Spleen (tissue), 11 donors: Measurements from ENCODE around the gene SHANK1. TPM values are rescaled to one million over a fixed set of nuclear protein-coding genes. Genes with fewer than 3 reads are reported as not detected.

Source experiments
- DNase-seq: peaks from one replicate; pipeline ENCODE4 v3.0.0-alpha.2; 2020
- H3K27ac ChIP-seq, 8 donors: fragments of 200-600 bp; sonication (generic) in 7 of 8; 1 replicate in 4 of 8; 2 replicates in 4 of 8; pipeline versions ENCODE4 v1.5.0 to v1.8.0; 2016 to 2021; ENCODE audit warnings: inconsistent platforms in 4 of 8, mild to moderate bottlenecking in 4 of 8, moderate library complexity in 1 of 8
- H3K27me3 ChIP-seq, 7 donors: fragments of 200-600 bp; sonication (generic) in 6 of 7; replicated peaks in 1 of 7; 1 replicate in 4 of 7; 2 replicates in 3 of 7; pipeline versions ENCODE4 v1.5.0 to v1.8.0; 2016 to 2021; ENCODE audit warnings: inconsistent platforms in 3 of 7, mild to moderate bottlenecking in 1 of 7
- H3K36me3 ChIP-seq, 6 donors: fragments of 200-600 bp; sonication (generic) in 5 of 6; 1 replicate in 4 of 6; 2 replicates in 2 of 6; pipeline versions ENCODE4 v1.5.0 to v1.8.0; 2016 to 2021; ENCODE audit warnings: inconsistent platforms in 2 of 6
- H3K4me1 ChIP-seq, 6 donors: fragments of 200-600 bp; sonication (generic) in 5 of 6; 1 replicate in 3 of 6; 2 replicates in 3 of 6; pipeline versions ENCODE4 v1.5.0 to v1.8.0; 2016 to 2021; ENCODE audit warnings: inconsistent platforms in 3 of 6
- H3K4me3 ChIP-seq, 8 donors: fragments of 200-600 bp; sonication (generic) in 7 of 8; 1 replicate in 4 of 8; 2 replicates in 4 of 8; pipeline versions ENCODE4 v1.5.0 to v1.8.0; 2016 to 2021; ENCODE audit warnings: inconsistent platforms in 4 of 8, mild to moderate bottlenecking in 4 of 8, moderate library complexity in 2 of 8
- H3K9me3 ChIP-seq, 8 donors: fragments of 200-600 bp; sonication (generic) in 7 of 8; 1 replicate in 4 of 8; 2 replicates in 4 of 8; pipeline versions ENCODE4 v1.5.0 to v1.8.0; 2016 to 2021; ENCODE audit warnings: inconsistent platforms in 4 of 8
- CTCF ChIP-seq, 11 experiments: fragments of 200-600 bp in 7 of 11; fragments of 450-650 bp in 4 of 11; sonication (generic) in 4 of 11; IDR thresholded peaks in 8 of 11; conservative IDR thresholded peaks in 3 of 11; 1 replicate in 7 of 11; 2 replicates in 4 of 11; pipeline versions ENCODE4 v1.4.0 to v1.8.0; 2016 to 2021; ENCODE audit warnings: antibody characterized with exemption in 11 of 11, inconsistent platforms in 4 of 11, mild to moderate bottlenecking in 1 of 11
- POLR2A ChIP-seq, 3 donors: fragments of 450-650 bp; IDR thresholded peaks; one replicate each; pipeline ENCODE4 v1.5.1; 2017; ENCODE audit warnings: antibody characterized with exemption in 3 of 3, mild to moderate bottlenecking in 1 of 3
- POLR2AphosphoS5 ChIP-seq, 3 donors: sonication (generic); formaldehyde crosslinking; IDR thresholded peaks; one replicate each; pipeline ENCODE4 v1.5.1; 2017; ENCODE audit warnings: antibody characterized with exemption in 3 of 3
- WGBS, 5 donors: extraction: QIAGEN DNeasy Blood & Tissue Kit in 3 of 5; methylation state at CpG; one replicate each; pipeline versions ENCODE4 v1.1.5 to v1.1.7; 2013 to 2018; 5-methylcytosine and 5-hydroxymethylcytosine counted together
- intact Hi-C: fragments of 100-400 bp; cut with DNase I; formaldehyde crosslinking; loops from one replicate; pipeline ENCODE4 v1.15.0; 2023; ENCODE audit warnings: low total_unique reads
- polyA plus RNA-seq, 3 donors: library from polyadenylated mRNA; stranded (reverse); fragments of 200-250 nt; gene quantifications; one replicate each; pipeline ENCODE4 v1.2.1, GENCODE V29; 2013
- total RNA-seq, 7 donors: library from RNA; depleted of rRNA in 3 of 7; stranded (reverse); fragments of >200 nt in 3 of 7; fragmentation: NEBNext Ultra II Directional in 4 of 7; extraction: Animal tissue kit (Norgen Biotek cat#: 25700) in 4 of 7; gene quantifications; one replicate each; pipeline versions ENCODE4 v1.1.0 to v1.2.1, GENCODE V29; 2016 to 2021
- donor health status: healthy with polysubstance abuse.
- donor health status: DM: no; HTN: no; CAD: no; lungs with moderate emphysema.
- donor health status: DM: no; HTN: no; CAD: no.
- donor health status: Bipolar disorder and iron deficiency.
- donor health status: healthy.
- donor health status: DM: no; HTN: no; CAD: no.
- donor health status: DM: yes; HTN: yes; CAD: no.

The SHANK1 gene
- total and polyA plus RNA-seq, 10 donors = 0.07 to 1.8 (median 0.35) TPM; not detected in 2

- H3K9me3 ChIP-seq = peaks cover 0 to 14% (median 1%) of the 10 kb centered on the region in 8 donors
- no peaks in the 10 kb centered on the region for H3K4me1 ChIP-seq
- H3K4me3 ChIP-seq = no peak within 1 kb of the TSS
- TF ChIP-seq POLR2AphosphoS5 (IDR thresholded peaks at IDR 0.05) (no peak), CTCF (IDR thresholded peaks at IDR 0.05 in 8 of 11, conservative IDR thresholded peaks at IDR 0.05 in 3 of 11) (no peak), POLR2A (IDR thresholded peaks at IDR 0.05) (no peak)
- no peak within 1 kb of the TSS for H3K27ac ChIP-seq
- DNase-seq = no peak
- 31 to 58% (median 36%) methylated on average over 4 to 7 of the region's 7 CpGs for WGBS, 5 donors
- intact Hi-C loops = no loop called here
- no peaks in the 10 kb centered on the region for H3K36me3 ChIP-seq
- H3K27me3 ChIP-seq = peaks cover 0 to 85% (median 18%) of the 10 kb centered on the region in 7 donors
Measured at GRCh38 chr19:50649433-50650391, 69.9 kb downstream of the SHANK1 start, which contains the start of gene C19orf81. Gene C19orf81, plus strand, starts transcription at chr19:50649445. Its CDS starts 0 bp downstream, at chr19:50649445.

GRCh38 chr19:50648659-50649058 is 70.9 kb downstream of the SHANK1 start:
- H3K27ac ChIP-seq = no peak overlapping the region
- 45 to 62% (median 53%) methylated on average over 5 of the region's 5 CpGs for WGBS, 5 donors
- no peak overlapping the region for H3K4me3 ChIP-seq
- no peak for DNase-seq
- peaks cover 0 to 85% (median 18%) of the 10 kb centered on the region in 7 donors for H3K27me3 ChIP-seq
- intact Hi-C loops = no loop called here
- H3K36me3 ChIP-seq = no peaks in the 10 kb centered on the region
- peaks cover 0 to 5% (median 0%) of the 10 kb centered on the region in 8 donors for H3K9me3 ChIP-seq
- no peaks in the 10 kb centered on the region for H3K4me1 ChIP-seq
- TF ChIP-seq POLR2AphosphoS5 (IDR thresholded peaks at IDR 0.05) (no peak), POLR2A (IDR thresholded peaks at IDR 0.05) (no peak), CTCF (IDR thresholded peaks at IDR 0.05 in 8 of 11, conservative IDR thresholded peaks at IDR 0.05 in 3 of 11) (no peak)

- Histone ChIP-seq H3K4me1 (no peaks in the 10 kb centered on the region), H3K9me3 (peaks cover 0 to 5% (median 0%) of the 10 kb centered on the region in 8 donors), H3K27ac (no peak overlapping the region), H3K27me3 (peaks cover 0 to 89% (median 20%) of the 10 kb centered on the region in 7 donors), H3K36me3 (no peaks in the 10 kb centered on the region), H3K4me3 (no peak overlapping the region)
- DNase-seq = no peak
- intact Hi-C loops = no loop called here
- TF ChIP-seq POLR2AphosphoS5 (IDR thresholded peaks at IDR 0.05) (no peak), POLR2A (IDR thresholded peaks at IDR 0.05) (no peak), CTCF (IDR thresholded peaks at IDR 0.05 in 8 of 11, conservative IDR thresholded peaks at IDR 0.05 in 3 of 11) (no peak)
- WGBS, 5 donors = 50 to 66% (median 63%) methylated on average over 10 of the region's 10 CpGs
Measured at GRCh38 chr19:50647879-50648615, 71.6 kb downstream of the SHANK1 start.
